Cardiac muscle cell (in vitro differentiated cells and primary cell): ENCODE measurements around the gene RBKS. TPM values are rescaled to one million over a fixed set of nuclear protein-coding genes. Genes with fewer than 3 reads are reported as not detected.

Experiments used
- DNase-seq, 2 donors: peaks; one replicate each; pipeline versions ENCODE4 v3.0.0 to v3.0.0-alpha.2; 2010 to 2017; ENCODE audit warnings: low read depth in 1 of 2, low spot score in 1 of 2
- H3K27ac ChIP-seq: fragments of 200-600 bp; sonication (generic); 2 replicates; pipeline ENCODE4 v1.5.1; 2016
- H3K27me3 ChIP-seq: fragments of 200-600 bp; sonication (generic); 2 replicates; pipeline ENCODE4 v1.6.0; 2016; ENCODE audit warnings: control low read depth
- H3K36me3 ChIP-seq: fragments of 200-600 bp; sonication (generic); 2 replicates; pipeline ENCODE4 v1.5.1; 2016; ENCODE audit warnings: control low read depth
- H3K4me1 ChIP-seq: fragments of 200-600 bp; sonication (generic); 2 replicates; pipeline ENCODE4 v1.8.1; 2017; ENCODE audit warnings: low read depth, mild to moderate bottlenecking, mixed run types
- H3K4me3 ChIP-seq: fragments of 200-600 bp; sonication (generic); 2 replicates; pipeline ENCODE4 v1.5.1; 2016; ENCODE audit warnings: mild to moderate bottlenecking
- H3K9me3 ChIP-seq: fragments of 200-600 bp; sonication (generic); 2 replicates; pipeline ENCODE4 v1.5.1; 2017; ENCODE audit warnings: low read depth, mild to moderate bottlenecking, control low read depth
- polyA plus RNA-seq: library from polyadenylated mRNA; unstranded; fragments of >200 nt; fragmentation: Nextera tagmentation; extraction: Ambion mirVana; gene quantifications from 2 replicates; pipeline ENCODE4 v1.2.1, GENCODE V29; 2016
- total RNA-seq: library from RNA; depleted of rRNA; stranded (reverse); fragments of >200 nt; gene quantifications from 2 replicates; pipeline ENCODE4 v1.2.3, GENCODE V29; 2016
- TF ChIP-seq, protein P1 (sequence below): IDR thresholded peaks from 2 replicates; pipeline ENCODE4 v1.5.1; 2012; ENCODE audit warnings: low read depth, mild to moderate bottlenecking, low read length

The RBKS gene
- total and polyA plus RNA-seq, 2 experiments from 2014 or later, result 4.1 to 6.9 TPM

DNA sequence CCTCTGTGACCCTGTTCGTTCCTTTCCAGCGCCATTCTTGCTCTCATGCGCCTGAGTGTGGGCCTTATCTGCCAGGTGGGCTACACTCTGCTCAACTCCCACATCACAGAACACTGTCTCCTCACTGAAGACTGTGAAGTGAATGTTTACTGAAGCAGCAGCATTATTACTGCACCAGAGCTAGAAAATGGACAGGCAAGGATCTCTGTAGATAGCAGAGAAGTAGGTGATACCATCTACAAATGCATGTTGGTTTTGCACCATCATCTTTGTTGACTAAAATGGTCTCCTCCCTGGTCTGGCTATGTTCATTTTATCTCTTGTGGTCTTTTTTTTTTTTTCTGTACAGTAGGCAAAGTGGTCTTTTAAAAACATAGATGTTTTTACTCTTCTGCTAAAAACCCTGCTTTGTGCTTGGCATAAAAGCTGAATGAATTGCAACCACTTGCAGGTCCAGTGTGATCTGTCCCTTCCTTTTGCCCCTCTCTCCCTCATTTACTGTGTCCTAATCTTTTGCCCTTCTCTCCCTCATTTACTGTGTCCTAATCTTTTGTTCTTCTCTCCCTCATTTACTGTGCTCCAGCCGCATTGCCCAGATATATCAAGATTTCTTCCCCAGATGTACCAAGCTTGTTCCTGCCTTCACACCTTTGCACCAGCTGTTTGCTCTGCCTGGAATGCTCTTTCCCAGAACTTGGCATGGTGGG is 35.7 kb upstream of the RBKS start:
- DNase-seq, result no peak
- no peaks in the 10 kb centered on the region for H3K27me3 ChIP-seq
- no peak overlapping the region for H3K27ac ChIP-seq
- TF ChIP-seq, protein P1, sequence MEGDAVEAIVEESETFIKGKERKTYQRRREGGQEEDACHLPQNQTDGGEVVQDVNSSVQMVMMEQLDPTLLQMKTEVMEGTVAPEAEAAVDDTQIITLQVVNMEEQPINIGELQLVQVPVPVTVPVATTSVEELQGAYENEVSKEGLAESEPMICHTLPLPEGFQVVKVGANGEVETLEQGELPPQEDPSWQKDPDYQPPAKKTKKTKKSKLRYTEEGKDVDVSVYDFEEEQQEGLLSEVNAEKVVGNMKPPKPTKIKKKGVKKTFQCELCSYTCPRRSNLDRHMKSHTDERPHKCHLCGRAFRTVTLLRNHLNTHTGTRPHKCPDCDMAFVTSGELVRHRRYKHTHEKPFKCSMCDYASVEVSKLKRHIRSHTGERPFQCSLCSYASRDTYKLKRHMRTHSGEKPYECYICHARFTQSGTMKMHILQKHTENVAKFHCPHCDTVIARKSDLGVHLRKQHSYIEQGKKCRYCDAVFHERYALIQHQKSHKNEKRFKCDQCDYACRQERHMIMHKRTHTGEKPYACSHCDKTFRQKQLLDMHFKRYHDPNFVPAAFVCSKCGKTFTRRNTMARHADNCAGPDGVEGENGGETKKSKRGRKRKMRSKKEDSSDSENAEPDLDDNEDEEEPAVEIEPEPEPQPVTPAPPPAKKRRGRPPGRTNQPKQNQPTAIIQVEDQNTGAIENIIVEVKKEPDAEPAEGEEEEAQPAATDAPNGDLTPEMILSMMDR, result no peak
- H3K4me1 ChIP-seq, result no peaks in the 10 kb centered on the region
- H3K36me3 ChIP-seq, result no peaks in the 10 kb centered on the region
- no peaks in the 10 kb centered on the region for H3K9me3 ChIP-seq
- H3K4me3 ChIP-seq, result no peak overlapping the region

DNA sequence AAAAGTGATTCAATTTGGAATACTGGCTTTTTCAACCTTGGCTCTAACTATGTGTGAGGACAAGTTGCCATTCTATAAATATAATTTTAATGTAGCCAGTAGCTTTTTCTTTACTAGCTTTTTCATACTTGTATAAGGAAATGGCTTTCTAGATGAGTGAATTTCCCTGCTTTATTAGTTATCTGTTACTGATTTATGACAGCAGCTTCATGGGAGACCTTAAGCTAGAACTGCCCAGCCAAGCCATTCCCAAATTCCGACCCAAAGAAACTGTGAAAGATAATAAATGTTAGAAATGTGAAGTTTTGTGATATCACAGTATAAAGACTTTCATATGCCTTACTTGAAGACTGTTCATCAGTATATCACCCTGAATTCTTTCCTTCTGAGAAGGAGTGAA is 32.7 kb upstream of the RBKS start:
- Histone ChIP-seq H3K9me3 (no peaks in the 10 kb centered on the region), H3K36me3 (no peaks in the 10 kb centered on the region), H3K4me3 (no peak overlapping the region), H3K4me1 (no peaks in the 10 kb centered on the region), H3K27ac (no peak overlapping the region), H3K27me3 (no peaks in the 10 kb centered on the region)
- TF ChIP-seq, protein P1, result no peak
- no peak for DNase-seq

DNA sequence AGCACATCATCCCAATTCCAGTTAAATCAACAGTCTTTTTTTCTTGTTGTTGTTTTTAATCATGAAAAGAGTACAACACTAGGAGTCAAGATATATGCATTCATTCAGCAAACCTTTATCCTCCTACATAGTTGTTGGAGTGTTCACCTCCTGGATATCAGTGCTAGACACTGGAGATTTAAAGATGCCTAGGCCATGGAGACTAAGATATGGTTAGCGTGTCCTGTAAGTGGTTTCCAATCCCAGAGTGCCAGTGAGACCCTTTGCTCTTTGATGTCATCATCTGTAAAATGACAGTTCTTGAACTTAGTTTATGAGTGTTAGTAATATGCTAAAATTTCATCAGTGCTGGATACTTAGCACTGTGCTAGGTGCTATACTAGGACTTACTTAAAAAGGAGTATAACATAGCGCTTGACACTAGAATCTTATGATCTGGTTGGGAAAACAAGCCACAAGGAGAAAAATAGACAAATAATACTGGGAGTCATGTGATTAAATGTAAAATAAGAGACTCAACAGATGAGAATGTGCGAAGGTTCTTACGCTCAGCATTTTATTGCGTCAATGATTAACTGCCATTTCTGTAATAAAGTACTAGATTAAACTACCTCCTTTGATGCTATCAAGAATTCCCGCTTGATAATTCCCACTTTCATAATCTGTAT is 31.8 kb upstream of the RBKS start:
- Histone ChIP-seq H3K27me3 (no peaks in the 10 kb centered on the region), H3K9me3 (no peaks in the 10 kb centered on the region), H3K27ac (no peak overlapping the region), H3K4me3 (no peak overlapping the region), H3K36me3 (no peaks in the 10 kb centered on the region), H3K4me1 (no peaks in the 10 kb centered on the region)
- no peak for DNase-seq
- TF ChIP-seq, protein P1, result no peak

DNA sequence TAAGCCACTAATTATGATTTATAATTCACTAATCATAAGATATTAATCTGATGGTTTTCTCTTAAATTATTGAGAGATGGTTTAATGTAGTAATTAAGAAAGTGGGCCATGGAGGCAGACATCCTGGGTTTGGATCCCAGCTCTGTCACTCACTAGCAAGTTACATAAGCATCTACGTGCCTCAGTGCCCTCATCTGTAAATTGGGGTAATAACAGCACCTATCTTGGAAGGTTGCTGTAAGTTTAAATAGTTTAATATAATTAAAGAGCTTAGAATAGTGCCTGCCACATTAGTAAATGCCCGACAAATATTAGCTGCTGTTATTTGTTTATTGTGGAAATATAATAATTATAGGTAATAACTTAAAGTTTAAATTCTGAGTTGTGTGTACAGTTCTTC is 31.2 kb upstream of the RBKS start:
- no peak for DNase-seq
- Histone ChIP-seq H3K4me1 (peaks cover 2% of the 10 kb centered on the region), H3K9me3 (no peaks in the 10 kb centered on the region), H3K27me3 (no peaks in the 10 kb centered on the region), H3K4me3 (no peak overlapping the region), H3K27ac (no peak overlapping the region), H3K36me3 (no peaks in the 10 kb centered on the region)
- TF ChIP-seq, protein P1, result no peak

DNA sequence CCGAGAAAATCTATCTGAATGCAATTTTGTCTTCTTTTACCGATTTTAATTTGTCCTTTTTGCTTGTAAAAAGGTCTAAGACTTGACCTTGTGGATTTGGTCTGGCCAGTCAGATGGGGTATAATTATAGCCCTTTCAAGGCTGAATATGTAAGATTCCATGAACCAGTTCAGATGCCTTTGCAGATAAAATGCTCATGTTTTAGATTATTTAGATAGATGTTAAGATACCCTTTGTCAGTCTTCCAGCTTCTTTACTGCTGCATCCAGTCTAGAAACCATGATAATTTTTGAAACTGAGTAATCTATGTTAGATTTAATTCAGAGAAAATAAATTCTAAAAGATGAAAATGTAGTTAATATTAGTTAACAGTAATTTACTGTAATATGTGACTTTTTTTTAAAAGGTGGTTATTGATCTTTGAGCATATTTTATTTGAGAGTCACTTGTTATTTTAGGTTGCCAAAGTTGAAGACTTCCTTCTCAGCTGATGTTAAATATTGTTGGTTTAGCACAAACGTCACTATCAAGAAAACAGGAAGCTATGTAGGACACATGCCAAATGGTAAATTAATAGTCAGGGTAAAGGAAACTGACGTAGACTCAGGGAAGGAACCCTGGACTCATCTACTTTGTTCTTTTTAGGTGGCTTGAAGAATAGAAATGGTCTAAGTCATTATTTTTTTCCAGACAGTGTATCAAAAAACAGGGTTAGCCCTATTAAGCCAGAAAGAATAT is 30.1 kb upstream of the RBKS start:
- Histone ChIP-seq H3K36me3 (no peaks in the 10 kb centered on the region), H3K4me3 (no peak overlapping the region), H3K27ac (no peak overlapping the region), H3K9me3 (no peaks in the 10 kb centered on the region), H3K4me1 (peaks cover 9% of the 10 kb centered on the region), H3K27me3 (no peaks in the 10 kb centered on the region)
- TF ChIP-seq, protein P1, result no peak
- peak in 1 of 2 donors; percentile 85 for DNase-seq
